ENCODE measurements around the gene PLCB4.

Gene PLCB4

GRCh38 chr20:9517297-9518162 is 448.6 kb downstream of the PLCB4 start:
- Mint-ChIP-seq H3K27ac (no peak overlapping the region), H3K4me1 (no peaks in the 10 kb centered on the region), H3K4me3 (no peak overlapping the region), H3K36me3 (no peaks in the 10 kb centered on the region), H3K9me3 (peaks cover 2% of the 10 kb centered on the region)
- ATAC-seq (no peak), DNase-seq (ENCODE audit: low spot score in 2 of 2) (no peak)

GRCh38 chr20:9518576-9519175 is 449.8 kb downstream of the PLCB4 start:
- H3K4me3 Mint-ChIP-seq = no peak overlapping the region
- peaks cover 2% of the 10 kb centered on the region for H3K9me3 Mint-ChIP-seq
- no peak overlapping the region for H3K27ac Mint-ChIP-seq
- ATAC-seq = no peak
- no peak for DNase-seq (ENCODE audit: low spot score in 2 of 2)
- no peaks in the 10 kb centered on the region for H3K36me3 Mint-ChIP-seq
- H3K4me1 Mint-ChIP-seq = no peaks in the 10 kb centered on the region

GRCh38 chr20:9520086-9520485 is 451.2 kb downstream of the PLCB4 start:
- H3K4me3 Mint-ChIP-seq = no peak overlapping the region
- DNase-seq (ENCODE audit: low spot score in 2 of 2) = no peak
- no peaks in the 10 kb centered on the region for H3K4me1 Mint-ChIP-seq
- no peak overlapping the region for H3K27ac Mint-ChIP-seq
- H3K36me3 Mint-ChIP-seq = no peaks in the 10 kb centered on the region
- ATAC-seq = no peak
- H3K9me3 Mint-ChIP-seq = peaks cover 2% of the 10 kb centered on the region

- no peak for ATAC-seq
- Mint-ChIP-seq H3K36me3 (no peaks in the 10 kb centered on the region), H3K9me3 (peaks cover 2% of the 10 kb centered on the region), H3K27ac (no peak overlapping the region), H3K4me1 (no peaks in the 10 kb centered on the region), H3K4me3 (no peak overlapping the region)
- DNase-seq (ENCODE audit: low spot score in 2 of 2) = no peak
Observed at GRCh38 chr20:9523636-9524035, 454.7 kb downstream of the PLCB4 start.
